ENCODE results near the gene DNAH2. TPM values are rescaled to one million over a fixed set of nuclear protein-coding genes. Genes with fewer than 3 reads are reported as not detected.

Gene DNAH2
- total RNA-seq, 4 donors from 2014 or later, result under 0.01 to 0.10 (median 0.05) TPM; not detected in 1

DNA sequence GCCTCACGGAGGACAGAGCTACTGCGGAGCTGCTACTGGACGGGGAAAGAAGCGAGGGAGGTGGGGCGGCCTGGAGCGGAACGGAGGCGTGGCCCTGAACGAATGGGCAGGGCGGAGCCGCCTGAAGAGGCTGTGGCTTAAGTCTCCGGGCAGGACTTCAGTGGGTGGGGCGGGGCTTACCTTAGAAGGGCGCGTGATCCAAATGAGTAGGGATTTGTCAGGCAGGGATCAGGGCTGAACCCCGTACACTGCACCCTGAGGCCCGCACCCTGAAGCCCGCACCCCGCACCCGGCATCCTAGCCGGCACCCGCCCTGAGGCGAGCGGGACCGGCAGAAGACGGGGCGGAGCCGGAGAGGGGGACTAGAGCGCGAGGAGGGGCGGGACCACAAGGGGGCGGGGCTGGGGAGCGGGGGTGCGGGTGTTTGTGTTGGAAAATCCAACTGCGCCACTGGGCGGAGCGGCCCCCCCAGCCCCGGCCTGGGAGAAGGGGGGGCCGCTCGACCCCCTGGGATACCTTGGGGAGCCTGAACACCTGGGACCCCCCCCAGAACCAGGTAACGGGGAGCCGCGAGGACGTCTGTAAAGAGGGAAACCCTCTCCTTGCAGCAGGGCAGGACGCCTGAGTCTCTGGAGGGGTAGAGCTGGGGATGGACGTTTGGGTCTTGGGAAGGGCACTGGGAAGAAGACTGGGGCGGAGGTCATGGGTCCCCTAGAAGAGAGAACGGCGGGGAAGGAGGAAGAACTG lies 116.4 kb downstream of the DNAH2 start, which contains the start of gene KDM6B:
Gene KDM6B, plus strand, starts transcription at position 423 of the 747 bp plus-strand sequence. CDS start 11,338 bp downstream, outside the sequence.
- peak; percentile 94 to 99 for DNase-seq (ENCODE audit: low spot score in 2 of 2)
- TF ChIP-seq POLR2A (IDR thresholded peaks at IDR 0.05), result no peak
- TF ChIP-seq CTCF (IDR thresholded peaks at IDR 0.05), result no peak
- peak within 1 kb of the TSS; percentile 77 for H3K4me3 ChIP-seq (ENCODE audit: low read depth, poor library complexity, severe bottlenecking)
- 0 to 1% methylated on average over 45 of the region's 49 CpGs for WGBS, 2 donors
- intact Hi-C loops (cut with DNase I; ENCODE audit: low total_unique reads), result no loop called here

GRCh38 chr17:7834542-7834956 lies 117.0 kb downstream of the DNAH2 start:
- 0 to 1% methylated on average over 12 to 13 of the region's 20 CpGs for WGBS, 2 donors
- DNase-seq (ENCODE audit: low spot score in 2 of 2), result peak in 1 of 2 donors; percentile 94
- intact Hi-C loops (cut with DNase I; ENCODE audit: low total_unique reads), result no loop called here
- TF ChIP-seq POLR2A (IDR thresholded peaks at IDR 0.05) (no peak), CTCF (IDR thresholded peaks at IDR 0.05) (peak in 1 of 3 donors; percentile 84)
- peak overlapping the region; percentile 77 for H3K4me3 ChIP-seq (ENCODE audit: low read depth, poor library complexity, severe bottlenecking)

GRCh38 chr17:7834957-7835813 lies 117.6 kb downstream of the DNAH2 start:
- H3K4me3 ChIP-seq (ENCODE audit: low read depth, poor library complexity, severe bottlenecking), result peak overlapping the region; percentile 77
- WGBS, 2 donors, result 1% methylated on average over 50 to 52 of the region's 69 CpGs
- peak; percentile 96 to 99 for DNase-seq (ENCODE audit: low spot score in 2 of 2)
- TF ChIP-seq CTCF (IDR thresholded peaks at IDR 0.05), result no peak
- peak in 1 of 2 donors; percentile 47 for TF ChIP-seq POLR2A (IDR thresholded peaks at IDR 0.05)
- intact Hi-C loops (cut with DNase I; ENCODE audit: low total_unique reads), result no loop called here

GRCh38 chr17:7835814-7836595 lies 118.5 kb downstream of the DNAH2 start:
- intact Hi-C loops (cut with DNase I; ENCODE audit: low total_unique reads), result no loop called here
- peak in 1 of 2 donors; percentile 94 for DNase-seq (ENCODE audit: low spot score in 2 of 2)
- H3K4me3 ChIP-seq (ENCODE audit: low read depth, poor library complexity, severe bottlenecking), result peak overlapping the region; percentile 37
- 0 to 1% methylated on average over 56 to 57 of the region's 61 CpGs for WGBS, 2 donors
- TF ChIP-seq CTCF (IDR thresholded peaks at IDR 0.05) (no peak), POLR2A (IDR thresholded peaks at IDR 0.05) (no peak)

GRCh38 chr17:7836596-7837407 lies 119.3 kb downstream of the DNAH2 start:
- intact Hi-C loops (cut with DNase I; ENCODE audit: low total_unique reads), result no loop called here
- peak; percentile 89 to 98 for DNase-seq (ENCODE audit: low spot score in 2 of 2)
- peak overlapping the region; percentile 37 for H3K4me3 ChIP-seq (ENCODE audit: low read depth, poor library complexity, severe bottlenecking)
- no peak for TF ChIP-seq POLR2A (IDR thresholded peaks at IDR 0.05)
- TF ChIP-seq CTCF (IDR thresholded peaks at IDR 0.05), result peak in 1 of 3 donors; percentile 22
- 2 to 3% methylated on average over 19 of the region's 19 CpGs for WGBS, 2 donors
